Parathyroid adenoma (tissue), 2 donors: ENCODE measurements around the gene NLGN1.
A peak's percentile ranks its signal among the peaks of the same experiment; 100 is the strongest.
"Not testable (repeated sequence)": the region's sequence is repeated elsewhere in the genome, so short reads cannot be mapped to it uniquely, and the experiment has no call there.

Experiments used
- H2AFZ ChIP-seq: fragments of 300-600 bp; sonication (generic); one replicate; pipeline ENCODE4 v1.7.0; 2017; ENCODE audit warnings: antibody characterized with exemption, mild to moderate bottlenecking
- H3K27ac ChIP-seq: fragments of 300-600 bp; sonication (generic); one replicate; pipeline ENCODE4 v1.7.0; 2017
- H3K27me3 ChIP-seq: fragments of 300-600 bp; sonication (generic); one replicate; pipeline ENCODE4 v1.7.0; 2017; ENCODE audit warnings: low read length; ENCODE audit not compliant: control insufficient read depth, insufficient read depth
- H3K36me3 ChIP-seq: fragments of 300-600 bp; sonication (generic); one replicate; pipeline ENCODE4 v1.7.0; 2017; ENCODE audit warnings: low read length; ENCODE audit not compliant: control insufficient read depth, insufficient read depth
- H3K4me1 ChIP-seq: fragments of 300-600 bp; sonication (generic); one replicate; pipeline ENCODE4 v1.7.0; 2017; ENCODE audit warnings: control low read depth
- H3K4me2 ChIP-seq: fragments of 300-600 bp; sonication (generic); one replicate; pipeline ENCODE4 v1.7.0; 2017; ENCODE audit warnings: low read length
- H3K4me3 ChIP-seq: fragments of 300-600 bp; sonication (generic); one replicate; pipeline ENCODE4 v1.7.0; 2017; ENCODE audit warnings: low read depth, low read length
- H3K79me2 ChIP-seq: fragments of 300-600 bp; sonication (generic); one replicate; pipeline ENCODE4 v1.7.0; 2017; ENCODE audit warnings: control low read depth
- H3K9ac ChIP-seq: fragments of 300-600 bp; sonication (generic); one replicate; pipeline ENCODE4 v1.7.0; 2017; ENCODE audit warnings: mild to moderate bottlenecking
- H3K9me3 ChIP-seq: fragments of 300-600 bp; sonication (generic); one replicate; pipeline ENCODE4 v1.7.0; 2017; ENCODE audit warnings: low read length; ENCODE audit not compliant: control insufficient read depth
- TF ChIP-seq, protein P1 (sequence below): fragments of 300-600 bp; sonication (generic); IDR thresholded peaks from one replicate; pipeline ENCODE4 v1.7.0; 2017; ENCODE audit warnings: antibody characterized with exemption, mild to moderate bottlenecking
- donor health status: primary hyperparathyroidism.

NLGN1 gene

DNA sequence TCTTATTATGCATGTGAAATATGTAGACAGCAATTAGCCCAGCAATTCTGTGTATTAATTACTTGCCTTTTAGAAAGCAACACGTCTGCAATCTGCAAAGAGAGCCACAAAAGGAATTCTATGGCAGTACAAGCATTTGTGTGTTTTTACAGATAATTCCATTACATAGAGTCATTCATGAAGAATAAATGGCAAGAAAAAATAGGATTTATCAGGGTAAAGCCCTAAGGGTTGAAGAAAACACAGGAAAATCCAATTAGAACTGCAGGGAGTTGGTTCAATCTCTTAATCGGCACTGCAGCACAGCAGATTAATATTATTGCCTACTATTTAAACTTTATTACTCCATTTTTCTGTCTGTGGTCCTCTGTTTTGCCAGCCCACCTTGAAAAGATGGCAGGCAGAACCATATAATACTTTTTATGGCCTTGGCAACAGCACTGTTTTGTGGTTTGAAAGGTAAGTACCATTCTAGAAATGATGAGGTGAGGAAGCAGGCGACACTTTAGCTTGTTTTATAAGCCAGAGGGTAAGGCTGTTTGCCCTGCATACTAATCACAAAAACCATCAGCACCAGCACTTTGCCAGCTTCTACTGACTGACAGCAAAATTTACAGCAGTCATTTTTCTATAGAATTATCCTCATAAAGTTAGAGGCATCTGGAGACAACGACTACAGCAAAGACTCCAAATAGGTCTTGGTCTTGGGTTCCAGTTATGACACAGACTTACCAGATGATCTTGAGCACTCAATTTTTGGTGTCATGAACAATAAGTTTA, 823.4 kb downstream of the NLGN1 start:
- H3K4me1 ChIP-seq = no peaks in the 10 kb centered on the region
- H3K4me2 ChIP-seq = no peak overlapping the region
- H3K36me3 ChIP-seq = no peaks in the 10 kb centered on the region

DNA sequence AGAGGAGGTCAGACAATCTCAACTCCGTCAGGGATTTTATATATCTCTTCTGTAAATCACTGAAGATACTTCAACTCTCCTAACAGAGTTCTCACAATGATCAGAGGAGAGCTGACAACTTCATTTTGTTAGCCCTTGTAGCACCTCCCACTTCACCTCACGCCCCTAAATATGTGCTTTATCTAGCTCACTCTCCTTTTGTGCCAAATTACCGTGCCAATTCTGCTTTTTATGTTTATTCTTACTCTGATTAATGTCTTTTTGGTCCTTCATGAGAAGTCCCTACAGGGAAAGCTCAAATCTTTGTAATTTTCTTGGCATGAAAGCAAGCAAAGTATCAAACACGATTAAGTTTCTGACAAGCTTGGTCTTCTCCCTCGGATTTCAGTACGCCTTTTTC, 825.5 kb downstream of the NLGN1 start:
- Histone ChIP-seq H3K9ac (no peak overlapping the region), H3K27me3 (no peaks in the 10 kb centered on the region), H3K79me2 (no peaks in the 10 kb centered on the region), H2AFZ (no peak overlapping the region), H3K9me3 (no peaks in the 10 kb centered on the region), H3K4me2 (no peak overlapping the region), H3K36me3 (no peaks in the 10 kb centered on the region), H3K4me1 (no peaks in the 10 kb centered on the region), H3K4me3 (no peak overlapping the region), H3K27ac (no peak overlapping the region)
- TF ChIP-seq, protein P1, sequence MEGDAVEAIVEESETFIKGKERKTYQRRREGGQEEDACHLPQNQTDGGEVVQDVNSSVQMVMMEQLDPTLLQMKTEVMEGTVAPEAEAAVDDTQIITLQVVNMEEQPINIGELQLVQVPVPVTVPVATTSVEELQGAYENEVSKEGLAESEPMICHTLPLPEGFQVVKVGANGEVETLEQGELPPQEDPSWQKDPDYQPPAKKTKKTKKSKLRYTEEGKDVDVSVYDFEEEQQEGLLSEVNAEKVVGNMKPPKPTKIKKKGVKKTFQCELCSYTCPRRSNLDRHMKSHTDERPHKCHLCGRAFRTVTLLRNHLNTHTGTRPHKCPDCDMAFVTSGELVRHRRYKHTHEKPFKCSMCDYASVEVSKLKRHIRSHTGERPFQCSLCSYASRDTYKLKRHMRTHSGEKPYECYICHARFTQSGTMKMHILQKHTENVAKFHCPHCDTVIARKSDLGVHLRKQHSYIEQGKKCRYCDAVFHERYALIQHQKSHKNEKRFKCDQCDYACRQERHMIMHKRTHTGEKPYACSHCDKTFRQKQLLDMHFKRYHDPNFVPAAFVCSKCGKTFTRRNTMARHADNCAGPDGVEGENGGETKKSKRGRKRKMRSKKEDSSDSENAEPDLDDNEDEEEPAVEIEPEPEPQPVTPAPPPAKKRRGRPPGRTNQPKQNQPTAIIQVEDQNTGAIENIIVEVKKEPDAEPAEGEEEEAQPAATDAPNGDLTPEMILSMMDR = no peak

More for the DNA sequence above, 823.4 kb downstream of the NLGN1 start:
- Histone ChIP-seq H3K27ac (no peak overlapping the region), H3K9me3 (no peaks in the 10 kb centered on the region), H3K27me3 (no peaks in the 10 kb centered on the region), H2AFZ (peak overlapping the region; percentile 1), H3K4me3 (no peak overlapping the region), H3K9ac (no peak overlapping the region), H3K79me2 (no peaks in the 10 kb centered on the region)
- TF ChIP-seq, protein P1 = no peak

DNA sequence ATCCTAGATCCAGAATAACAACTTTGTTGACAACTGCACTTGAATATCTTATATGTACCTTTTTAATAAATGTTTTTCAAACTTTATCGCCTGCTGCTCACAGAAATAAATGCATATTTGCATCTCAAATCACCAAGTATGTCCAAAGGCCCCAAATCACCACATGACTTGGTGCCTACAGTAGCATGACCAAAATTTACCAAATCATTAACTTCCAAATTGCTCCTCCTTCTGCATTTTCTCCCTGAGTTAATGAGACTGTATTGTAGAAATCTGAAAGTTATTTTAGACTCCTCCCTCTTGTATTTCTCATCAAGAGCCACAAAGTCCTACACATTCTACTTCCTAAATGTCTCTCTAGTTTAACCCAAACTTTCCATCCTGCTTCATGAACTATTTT, 826.1 kb downstream of the NLGN1 start:
- no peaks in the 10 kb centered on the region for H3K36me3 ChIP-seq
- TF ChIP-seq, protein P1 = no peak
- no peaks in the 10 kb centered on the region for H3K9me3 ChIP-seq
- no peak overlapping the region for H3K27ac ChIP-seq
- no peak overlapping the region for H3K4me2 ChIP-seq
- H3K79me2 ChIP-seq = no peaks in the 10 kb centered on the region
- H3K4me1 ChIP-seq = no peaks in the 10 kb centered on the region
- H3K27me3 ChIP-seq = no peaks in the 10 kb centered on the region
- H2AFZ ChIP-seq = no peak overlapping the region
- no peak overlapping the region for H3K9ac ChIP-seq
- no peak overlapping the region for H3K4me3 ChIP-seq

DNA sequence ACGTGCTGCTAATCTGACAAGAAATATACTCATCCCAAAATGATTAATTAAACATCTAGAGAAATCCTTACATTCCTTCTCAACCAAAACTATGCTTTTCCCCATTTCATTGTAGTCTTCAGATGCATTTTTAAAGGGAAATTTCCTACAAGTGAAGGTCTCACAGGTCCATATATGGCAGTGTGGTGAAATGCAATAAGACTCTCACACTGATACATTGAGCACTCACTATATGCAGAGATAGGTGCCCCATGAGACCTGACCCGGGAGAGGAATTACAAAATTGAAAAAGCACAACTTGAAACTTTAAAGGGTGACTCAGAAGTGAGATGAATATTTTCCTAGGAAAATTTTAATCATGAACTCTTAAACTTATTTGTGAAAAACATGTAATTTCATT, 832.4 kb downstream of the NLGN1 start:
- H3K9ac ChIP-seq = no peak overlapping the region
- H3K79me2 ChIP-seq = no peaks in the 10 kb centered on the region
- TF ChIP-seq, protein P1 = no peak
- H3K36me3 ChIP-seq = no peaks in the 10 kb centered on the region
- no peak overlapping the region for H2AFZ ChIP-seq
- no peak overlapping the region for H3K27ac ChIP-seq
- no peaks in the 10 kb centered on the region for H3K9me3 ChIP-seq
- no peaks in the 10 kb centered on the region for H3K4me1 ChIP-seq
- no peak overlapping the region for H3K4me3 ChIP-seq
- H3K4me2 ChIP-seq = no peak overlapping the region
- H3K27me3 ChIP-seq = no peaks in the 10 kb centered on the region

DNA sequence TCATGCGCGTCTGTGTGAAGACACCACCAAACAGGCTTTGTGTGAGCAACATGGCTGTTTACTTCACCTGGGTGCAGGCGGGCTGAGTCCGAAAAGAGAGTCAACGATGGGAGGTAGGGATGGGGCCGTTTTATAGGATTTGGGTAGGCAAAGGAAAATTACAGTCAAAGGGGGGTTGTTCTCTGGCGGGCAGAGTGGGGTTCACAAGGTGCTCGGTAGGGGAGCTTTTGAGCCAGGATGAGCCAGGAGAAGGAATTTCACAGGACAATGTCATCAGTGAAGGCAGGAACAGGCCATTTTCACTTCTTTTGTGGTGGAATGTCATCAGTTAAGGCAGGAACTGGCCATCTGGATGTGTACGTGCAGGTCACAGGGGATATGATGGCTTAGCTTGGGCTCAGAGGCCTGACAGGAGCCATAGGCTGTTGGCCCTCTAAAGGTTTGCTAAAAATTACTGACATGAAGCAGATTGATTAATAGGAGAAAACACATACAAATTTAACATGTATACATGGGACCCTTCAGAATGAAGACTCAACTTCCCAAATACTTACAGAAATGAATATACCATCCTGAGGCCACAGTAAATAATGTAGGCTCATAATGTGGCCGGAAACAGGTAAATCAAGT, 834.6 kb downstream of the NLGN1 start:
- H3K4me3 ChIP-seq, H3K36me3 ChIP-seq, H3K27ac ChIP-seq, H3K79me2 ChIP-seq, H3K9ac ChIP-seq, H2AFZ ChIP-seq, H3K4me1 ChIP-seq, H3K9me3 ChIP-seq, H3K4me2 ChIP-seq, H3K27me3 ChIP-seq: not testable (repeated sequence)
